SU-DHL-6 (cell line): Measurements from ENCODE around the gene FSD2.

Experiments
- H2AFZ ChIP-seq: fragments of 200-600 bp; sonication (generic); 2 replicates; pipeline ENCODE4 v1.6.1; 2014; ENCODE audit warnings: low read depth, mild to moderate bottlenecking, moderate library complexity, mixed read lengths, antibody characterized with exemption, low read length; ENCODE audit not compliant: severe bottlenecking
- H3F3A ChIP-seq: fragments of 200-600 bp; shearing (Covaris generic); 2 replicates; pipeline ENCODE4 v1.6.0; 2016; ENCODE audit warnings: antibody characterized with exemption, mild to moderate bottlenecking; ENCODE audit not compliant: insufficient read depth
- H3K27ac ChIP-seq: fragments of 200-600 bp; sonication (generic); 2 replicates; pipeline ENCODE4 v1.5.1; 2016; ENCODE audit warnings: low read depth, mild to moderate bottlenecking, low read length, moderate library complexity, mixed read lengths
- H3K27me3 ChIP-seq: fragments of 200-600 bp; sonication (generic), shearing (Covaris generic); 2 replicates; pipeline ENCODE4 v1.6.0; 2014; ENCODE audit warnings: mild to moderate bottlenecking, low read length
- H3K36me3 ChIP-seq: fragments of 200-600 bp; sonication (generic); 2 replicates; pipeline ENCODE4 v1.6.1; 2014; ENCODE audit warnings: mild to moderate bottlenecking, low read length, mixed read lengths
- H3K4me2 ChIP-seq: fragments of 300-600, 200-600 bp; shearing (Covaris generic), sonication (generic); 2 replicates; pipeline ENCODE4 v1.6.0; 2014; ENCODE audit warnings: low read length, low read depth, mild to moderate bottlenecking; ENCODE audit not compliant: poor library complexity, severe bottlenecking
- H3K4me3 ChIP-seq: fragments of 200-600 bp; sonication (generic); 2 replicates; pipeline ENCODE4 v1.5.1; 2014; ENCODE audit warnings: antibody characterized with exemption, low read length, mild to moderate bottlenecking, mixed read lengths; ENCODE audit not compliant: insufficient read depth, poor library complexity, severe bottlenecking
- H3K79me2 ChIP-seq: fragments of 200-600 bp; sonication (generic); 2 replicates; pipeline ENCODE4 v1.6.1; 2014; ENCODE audit warnings: mild to moderate bottlenecking, low read length, moderate library complexity; ENCODE audit not compliant: insufficient read depth
- H3K9ac ChIP-seq: fragments of 200-600 bp; sonication (generic); 2 replicates; pipeline ENCODE4 v1.7.0; 2014; ENCODE audit warnings: mild to moderate bottlenecking, low read length
- H3K9me2 ChIP-seq: fragments of 200-600 bp; sonication (generic); replicated peaks from 2 replicates; pipeline ENCODE4 v1.6.1; 2014; ENCODE audit warnings: low read length; ENCODE audit not compliant: insufficient read depth
- H3K9me3 ChIP-seq: fragments of 200-600 bp; sonication (generic); 2 replicates; pipeline ENCODE4 v1.6.1; 2014; ENCODE audit warnings: low read length, mixed read lengths; ENCODE audit not compliant: insufficient read depth
- H4K20me1 ChIP-seq: fragments of 200-600 bp; sonication (generic); 2 replicates; pipeline ENCODE4 v1.6.1; 2014; ENCODE audit warnings: low read depth, mild to moderate bottlenecking, antibody characterized with exemption, low read length, moderate library complexity, mixed read lengths
- CTCF ChIP-seq: fragments of 200-600 bp; sonication (generic); IDR thresholded peaks from one replicate; pipeline ENCODE4 v1.5.1; 2017; ENCODE audit warnings: antibody characterized with exemption, mild to moderate bottlenecking, low read length, moderate library complexity; ENCODE audit not compliant: insufficient read depth, poor library complexity, severe bottlenecking
- EZH2phosphoT487 ChIP-seq: fragments of 200-600 bp; sonication (generic), shearing (Covaris generic); conservative IDR thresholded peaks from 2 replicates; pipeline ENCODE4 v1.6.1; 2018; ENCODE audit warnings: mild to moderate bottlenecking, antibody characterized with exemption, low read length, moderate library complexity, mixed read lengths

Gene FSD2

GRCh38 chr15:82710926-82711490, 94.9 kb downstream of the FSD2 start:
- TF ChIP-seq EZH2phosphoT487 (no peak), CTCF (no peak)
- no peak overlapping the region for H3K9ac ChIP-seq
- H3K4me3 ChIP-seq, result no peak overlapping the region
- no peaks in the 10 kb centered on the region for H3K27me3 ChIP-seq
- H2AFZ ChIP-seq, result no peak overlapping the region
- H4K20me1 ChIP-seq, result no peaks in the 10 kb centered on the region
- H3K9me3 ChIP-seq, result no peaks in the 10 kb centered on the region
- H3K9me2 ChIP-seq, result no peaks in the 10 kb centered on the region
- H3K36me3 ChIP-seq, result no peaks in the 10 kb centered on the region
- no peak overlapping the region for H3K4me2 ChIP-seq
- H3K79me2 ChIP-seq, result no peaks in the 10 kb centered on the region
- H3K27ac ChIP-seq, result no peak overlapping the region
- H3F3A ChIP-seq, result no peaks in the 10 kb centered on the region

- H4K20me1 ChIP-seq, result no peaks in the 10 kb centered on the region
- no peak for TF ChIP-seq CTCF
- TF ChIP-seq EZH2phosphoT487, result no peak
- H3K9me3 ChIP-seq, result no peaks in the 10 kb centered on the region
- H3K79me2 ChIP-seq, result no peaks in the 10 kb centered on the region
- no peak overlapping the region for H2AFZ ChIP-seq
- no peaks in the 10 kb centered on the region for H3K36me3 ChIP-seq
- no peaks in the 10 kb centered on the region for H3F3A ChIP-seq
- no peaks in the 10 kb centered on the region for H3K9me2 ChIP-seq
- H3K9ac ChIP-seq, result no peak overlapping the region
- H3K4me3 ChIP-seq, result peak overlapping the region; percentile 80
- no peak overlapping the region for H3K27ac ChIP-seq
- H3K27me3 ChIP-seq, result no peaks in the 10 kb centered on the region
- H3K4me2 ChIP-seq, result peak overlapping the region; percentile 94
These were observed 95.7 kb downstream of the FSD2 start for GRCh38 chr15:82710208-82710555.

GRCh38 chr15:82709421-82710207, 96.3 kb downstream of the FSD2 start, which contains the start of gene AP3B2:
Gene AP3B2 (minus strand): TSS chr15:82709875. CDS start chr15:82709706, 169 bp downstream.
- Histone ChIP-seq H4K20me1 (no peaks in the 10 kb centered on the region), H3K9ac (peak within 1 kb of the TSS; percentile 39; the same call in 1 of the 2 replicates), H3K4me2 (peak within 1 kb of the TSS; percentile 94), H3K27me3 (no peaks in the 10 kb centered on the region), H3K4me3 (peak within 1 kb of the TSS; percentile 80), H3K79me2 (no peaks in the 10 kb centered on the region), H2AFZ (peak within 1 kb of the TSS; percentile 94), H3K36me3 (no peaks in the 10 kb centered on the region), H3K9me2 (no peaks in the 10 kb centered on the region), H3F3A (no peaks in the 10 kb centered on the region), H3K9me3 (no peaks in the 10 kb centered on the region), H3K27ac (no peak within 1 kb of the TSS)
- no peak for TF ChIP-seq EZH2phosphoT487
- TF ChIP-seq CTCF, result no peak
